NCI-H1105 (cell line): ENCODE data around the gene FMR1.

ENCODE experiments used
- DNase-seq: peaks from one replicate; lab custom pipeline; 2025; lab: John Stamatoyannopoulos, UW

Gene FMR1

GRCh38 chrX:147916375-147916968 lies 4.8 kb downstream of the FMR1 start:
- no peak for DNase-seq

DNA sequence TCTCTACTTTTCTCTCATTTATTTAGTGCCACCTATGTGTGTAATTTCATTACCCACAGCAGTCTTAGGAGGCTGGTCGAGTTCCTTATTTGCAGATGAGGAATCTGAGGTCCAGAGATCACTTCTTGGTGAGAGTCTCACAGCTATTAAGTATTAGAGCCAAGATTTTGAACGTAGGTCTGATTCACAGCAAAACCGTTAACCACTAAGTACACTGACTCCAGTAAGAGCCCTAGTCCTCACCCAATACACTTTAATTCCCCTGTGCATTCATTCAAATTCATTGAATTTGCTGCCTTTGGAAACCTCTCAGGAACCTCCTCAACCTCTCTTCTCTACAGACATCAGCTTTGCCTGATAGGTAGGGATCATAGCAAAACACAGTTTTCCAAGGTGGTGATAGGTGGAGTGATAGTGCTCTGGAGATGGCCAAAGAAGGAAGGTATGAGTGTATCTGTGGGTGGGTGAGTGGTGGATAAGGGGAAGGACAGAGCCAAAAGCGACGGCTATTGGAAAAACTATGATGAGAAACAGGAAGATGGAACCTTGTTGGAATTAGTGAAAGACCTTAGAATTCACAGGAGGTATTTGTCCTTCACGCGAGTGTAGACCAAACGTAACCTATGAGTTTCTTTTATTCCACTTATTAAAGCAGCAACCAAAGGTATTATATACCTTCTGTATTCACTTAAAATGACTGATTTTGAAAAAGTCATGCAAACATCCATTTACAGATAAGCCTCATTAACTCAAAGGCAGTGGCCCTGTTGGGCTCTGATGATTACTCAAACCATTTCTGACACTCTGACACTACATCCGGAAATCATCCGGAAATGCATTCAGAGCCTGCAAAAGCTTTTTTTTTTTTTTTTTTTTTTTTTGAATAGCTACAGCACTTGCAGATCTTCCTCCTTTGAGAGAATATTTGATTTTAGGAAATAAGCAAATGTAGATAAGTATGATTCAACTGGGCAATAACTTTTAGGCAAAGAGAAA lies 6.3 kb downstream of the FMR1 start:
- DNase-seq = no peak

GRCh38 chrX:147920161-147920666 lies 8.5 kb downstream of the FMR1 start:
- DNase-seq = no peak

DNA sequence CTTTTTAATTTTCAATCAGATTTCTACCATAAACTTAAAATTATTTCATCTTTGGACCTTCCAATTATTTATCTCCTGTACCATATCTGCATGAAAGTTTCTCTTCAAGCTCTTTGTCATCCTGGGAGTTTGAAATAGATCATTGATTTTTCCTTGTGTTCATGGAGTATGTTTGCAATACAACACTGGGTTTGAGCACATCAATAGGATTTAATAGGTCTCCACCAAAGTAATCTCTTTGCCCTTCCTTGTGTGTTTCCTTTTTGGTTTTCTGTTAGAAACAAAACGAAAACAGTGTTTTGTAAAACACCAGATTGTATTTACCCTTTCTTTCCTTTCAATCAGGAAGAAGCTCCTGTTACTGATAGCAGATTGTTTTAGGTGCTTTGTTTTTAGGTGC lies 11.9 kb downstream of the FMR1 start:
- no peak for DNase-seq

DNA sequence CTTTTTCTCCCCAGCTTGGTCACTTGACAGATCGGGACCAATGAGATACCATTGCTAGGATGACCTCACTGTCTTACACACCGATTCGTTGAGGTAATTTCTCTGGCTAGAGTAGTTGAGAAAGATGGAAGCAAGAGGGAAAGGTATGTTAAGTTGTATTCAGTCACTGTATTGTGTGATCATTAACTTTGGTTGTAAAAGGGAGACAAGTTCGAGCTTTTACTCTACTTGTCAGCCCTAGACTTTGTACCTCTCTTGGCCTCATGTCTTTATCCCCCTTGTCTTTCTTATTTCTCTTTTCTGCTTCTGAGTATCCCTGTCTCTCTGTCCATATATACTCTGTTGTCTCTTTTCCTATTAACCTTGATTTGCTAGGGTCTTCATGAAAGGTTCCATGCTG lies 15.5 kb downstream of the FMR1 start:
- DNase-seq = no peak

DNA sequence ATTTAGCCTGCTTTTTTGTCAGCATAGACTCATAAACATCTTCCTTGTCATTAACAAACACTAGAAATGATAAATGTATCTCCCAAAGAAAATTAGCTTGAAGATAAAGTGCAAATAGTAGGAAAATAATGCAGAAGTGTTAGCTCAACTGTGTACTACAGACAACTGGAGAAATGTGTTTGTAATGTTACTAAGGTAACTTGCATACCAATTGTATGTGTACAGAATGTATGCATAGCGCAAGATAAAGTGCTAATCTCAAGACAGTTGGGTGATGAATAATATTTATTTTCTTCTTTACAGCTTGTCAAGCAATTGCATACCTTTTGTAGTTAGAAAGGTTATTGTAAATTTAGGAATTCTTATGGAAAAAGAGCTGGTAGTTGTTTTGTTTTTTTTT lies 22.1 kb downstream of the FMR1 start:
- no peak for DNase-seq

DNA sequence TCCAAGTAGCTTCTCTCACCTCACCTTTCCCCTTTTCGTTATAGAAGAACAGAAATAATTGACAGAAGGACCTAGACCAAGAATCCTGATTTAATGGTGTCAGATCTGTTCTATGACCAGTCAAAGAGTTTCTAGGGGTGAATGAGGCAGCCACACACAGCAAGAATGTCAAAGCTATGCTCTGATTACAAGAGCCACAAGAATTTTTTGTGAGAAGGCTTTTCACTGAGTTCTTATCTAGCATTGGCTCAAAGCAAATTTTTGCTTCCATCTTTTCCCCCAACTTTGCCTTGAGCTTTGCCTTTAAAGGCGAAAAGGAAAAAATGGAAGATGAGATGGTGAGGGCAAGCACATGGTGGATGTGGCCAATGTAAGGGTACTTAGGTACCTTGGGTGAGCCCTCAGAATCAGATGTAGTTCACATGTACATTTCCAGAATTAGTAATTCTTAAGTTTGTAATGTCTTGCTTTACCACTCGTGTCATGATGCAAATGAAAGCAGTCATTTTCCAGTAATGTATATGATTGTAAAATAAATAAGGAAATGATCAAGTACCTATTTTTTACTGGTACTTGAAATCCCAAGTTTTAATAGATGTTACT lies 23.5 kb downstream of the FMR1 start:
- DNase-seq = no peak

DNA sequence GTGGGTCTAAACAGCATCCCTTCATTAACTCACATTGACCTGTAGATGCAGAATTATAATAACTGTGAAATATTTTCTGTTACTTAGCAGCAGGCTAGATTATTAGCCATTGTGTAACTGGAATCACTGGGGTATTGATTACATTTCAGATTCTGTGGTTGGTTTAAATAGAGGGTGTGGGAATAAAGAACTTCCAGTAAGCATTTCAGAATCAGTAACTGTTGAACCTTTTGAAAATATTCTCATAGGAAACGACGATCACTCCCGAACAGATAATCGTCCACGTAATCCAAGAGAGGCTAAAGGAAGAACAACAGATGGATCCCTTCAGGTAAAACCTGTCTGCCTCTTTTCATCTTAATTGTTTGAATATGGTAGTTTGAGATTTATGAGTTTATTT lies 33.6 kb downstream of the FMR1 start:
- DNase-seq = no peak

- DNase-seq = no peak
These were observed 36.8 kb downstream of the FMR1 start for GRCh38 chrX:147948531-147948930.

- DNase-seq = no peak
These were observed 38.6 kb downstream of the FMR1 start for GRCh38 chrX:147950352-147950751.

DNA sequence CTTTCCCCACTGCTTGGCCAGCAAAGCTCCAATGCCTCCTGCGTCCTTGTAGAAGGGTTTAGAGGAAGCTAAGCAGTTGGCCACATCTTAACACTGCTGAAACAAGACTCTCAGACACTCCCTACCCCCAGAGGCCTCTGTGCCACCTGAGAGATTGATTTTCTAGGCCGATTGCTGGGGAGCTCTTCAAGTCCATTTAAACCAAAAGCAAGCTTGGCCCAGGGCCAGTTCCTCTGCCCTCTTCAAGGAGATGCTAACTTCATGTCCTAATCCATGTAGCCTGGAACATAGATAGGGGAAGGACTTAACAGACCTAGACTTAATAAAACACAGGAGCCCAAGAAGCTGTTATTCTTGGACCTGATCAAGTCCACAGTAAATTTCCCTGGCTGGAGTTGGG lies 42.3 kb downstream of the FMR1 start:
- peak; percentile 4 for DNase-seq

GRCh38 chrX:147957291-147957690 lies 45.6 kb downstream of the FMR1 start:
- no peak for DNase-seq

DNA sequence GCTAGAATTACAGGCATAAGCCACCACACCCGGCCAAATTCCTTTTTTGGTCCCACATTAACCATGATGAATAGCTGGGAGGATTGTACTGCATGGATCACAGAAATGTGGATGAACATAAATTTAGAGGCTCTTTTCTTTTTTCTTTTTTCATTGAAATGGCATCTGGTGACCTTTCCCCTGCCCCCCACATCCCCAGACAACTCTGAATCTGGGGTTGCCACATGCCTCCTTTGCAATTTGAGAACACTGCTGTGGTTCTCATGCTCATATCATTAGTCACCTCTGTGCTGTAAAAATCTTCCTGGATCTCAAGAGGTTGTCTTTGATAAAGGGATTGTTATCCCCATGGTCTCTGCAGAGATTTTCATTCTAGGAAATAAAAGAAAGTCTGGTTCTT lies 46.6 kb downstream of the FMR1 start:
- no peak for DNase-seq

- no peak for DNase-seq
These were observed 49.0 kb downstream of the FMR1 start for GRCh38 chrX:147960722-147961121.

DNA sequence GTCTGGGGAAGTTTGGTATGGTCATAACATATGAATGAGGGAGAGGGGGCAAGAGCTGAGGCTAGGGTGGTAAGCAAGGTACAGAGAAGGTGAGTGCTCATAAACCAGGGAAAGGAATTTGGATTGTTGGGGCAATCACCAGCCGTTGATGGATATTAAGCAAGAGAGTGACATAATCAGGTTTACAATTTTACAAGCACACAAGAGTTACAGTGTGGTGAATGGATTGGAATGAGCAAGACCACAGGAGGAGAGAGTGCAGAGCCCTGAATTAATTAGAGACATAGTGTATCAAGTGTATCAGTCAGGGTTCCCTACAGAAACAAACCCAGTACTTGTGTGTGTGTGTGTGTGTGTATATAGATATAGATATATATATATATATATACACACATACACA lies 50.8 kb downstream of the FMR1 start:
- DNase-seq = no peak

DNA sequence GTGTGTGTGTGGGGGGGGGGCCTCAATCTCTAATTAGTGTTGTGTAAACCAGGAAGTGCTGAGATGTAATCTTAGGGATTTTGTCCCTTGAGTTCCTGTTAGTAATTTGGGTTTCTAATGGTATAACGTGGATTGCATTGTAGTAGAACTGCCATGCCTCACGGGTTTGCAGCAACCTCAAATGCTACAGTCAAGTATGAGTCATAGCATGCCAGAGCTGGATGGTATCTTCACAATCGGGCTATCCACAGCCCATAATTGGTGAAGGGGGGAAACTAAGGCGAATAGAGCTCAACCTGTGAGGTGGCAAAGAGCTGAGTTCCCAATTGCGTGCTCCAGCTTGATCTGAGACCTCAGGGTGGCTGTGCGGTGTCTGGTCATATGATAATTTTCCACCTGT lies 67.2 kb downstream of the FMR1 start:
- DNase-seq = no peak

DNA sequence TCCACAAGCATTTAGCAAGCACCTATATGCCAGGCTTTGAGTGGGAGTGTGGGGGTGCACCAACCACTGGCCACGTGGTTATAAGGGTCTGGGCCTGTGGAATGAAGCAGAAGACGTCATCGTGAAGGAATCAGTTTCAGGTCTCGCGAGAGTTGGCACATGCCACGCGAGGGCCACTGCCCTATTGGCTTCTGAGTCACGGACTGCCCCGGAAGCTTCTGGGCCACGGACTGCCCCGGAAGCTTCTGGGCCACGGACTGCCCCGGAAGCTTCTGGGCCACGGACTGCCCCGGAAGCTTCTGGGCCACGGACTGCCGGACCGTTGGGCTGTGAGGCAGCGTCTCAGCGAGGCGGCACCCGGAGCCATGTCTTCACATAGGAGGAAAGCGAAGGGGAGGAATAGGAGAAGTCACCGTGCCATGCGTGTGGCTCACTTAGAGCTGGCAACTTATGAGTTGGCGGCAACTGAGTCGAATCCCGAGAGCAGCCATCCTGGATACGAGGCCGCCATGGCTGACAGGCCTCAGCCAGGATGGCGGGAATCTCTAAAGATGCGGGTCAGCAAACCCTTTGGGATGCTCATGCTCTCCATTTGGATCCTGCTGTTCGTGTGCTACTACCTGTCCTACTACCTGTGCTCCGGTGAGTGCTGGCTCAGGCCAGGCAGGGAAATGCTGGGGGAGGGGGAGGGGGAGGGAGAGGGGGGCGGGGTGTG lies 69.5 kb downstream of the FMR1 start, which contains the start of gene FMR1NB:
Gene FMR1NB, plus strand, starts transcription at position 300 of the 715 bp plus-strand sequence. Its CDS starts 66 bp downstream, at position 366.
- no peak for DNase-seq
